ENCODE results near the gene WIPF1.

WIPF1 gene

GRCh38 chr2:174597345-174598047 lies at the start of gene WIPF1:
Gene WIPF1 (minus strand): TSS chr2:174597804. CDS start chr2:174585573, 12,231 bp downstream.
- no peak for FAIRE-seq

GRCh38 chr2:174645296-174645695 lies 47.7 kb upstream of the WIPF1 start:
- FAIRE-seq = no peak

GRCh38 chr2:174644406-174644805 lies 46.8 kb upstream of the WIPF1 start:
- FAIRE-seq = no peak

GRCh38 chr2:174643356-174643755 lies 45.8 kb upstream of the WIPF1 start:
- FAIRE-seq = no peak

GRCh38 chr2:174641168-174641567 lies 43.6 kb upstream of the WIPF1 start:
- no peak for FAIRE-seq

GRCh38 chr2:174636987-174637386 lies 39.4 kb upstream of the WIPF1 start:
- FAIRE-seq = no peak

GRCh38 chr2:174635776-174636404 lies 38.3 kb upstream of the WIPF1 start:
- no peak for FAIRE-seq

- no peak for FAIRE-seq
Measured at GRCh38 chr2:174635015-174635593, 37.5 kb upstream of the WIPF1 start.

GRCh38 chr2:174634130-174635014 lies 36.8 kb upstream of the WIPF1 start:
- no peak for FAIRE-seq

- FAIRE-seq = no peak
Measured at GRCh38 chr2:174633623-174633930, 36.0 kb upstream of the WIPF1 start.

GRCh38 chr2:174632841-174633622 lies 35.4 kb upstream of the WIPF1 start:
- FAIRE-seq = no peak

- no peak for FAIRE-seq
Measured at GRCh38 chr2:174631009-174631981, 33.7 kb upstream of the WIPF1 start.

- no peak for FAIRE-seq
Measured at GRCh38 chr2:174630107-174630506, 32.5 kb upstream of the WIPF1 start.

- FAIRE-seq = no peak
Measured at GRCh38 chr2:174629506-174629905, 31.9 kb upstream of the WIPF1 start.

- FAIRE-seq = no peak
Measured at GRCh38 chr2:174628528-174629169, 31.0 kb upstream of the WIPF1 start.

GRCh38 chr2:174627216-174627615 lies 29.6 kb upstream of the WIPF1 start:
- FAIRE-seq = no peak

- no peak for FAIRE-seq
Measured at GRCh38 chr2:174624895-174625430, 27.4 kb upstream of the WIPF1 start.

- FAIRE-seq = no peak
Measured at GRCh38 chr2:174623690-174624089, 26.1 kb upstream of the WIPF1 start.

GRCh38 chr2:174623106-174623637 lies 25.6 kb upstream of the WIPF1 start:
- FAIRE-seq = no peak

- FAIRE-seq = no peak
Measured at GRCh38 chr2:174621323-174621722, 23.7 kb upstream of the WIPF1 start.

Measured in endometrium (tissue), 2 donors.